Dermis lymphatic vessel endothelial cell (primary cell): Measurements from ENCODE around the gene POGZ. TPM values are rescaled to one million over a fixed set of nuclear protein-coding genes. Genes with fewer than 3 reads are reported as not detected.

Experiments used
- total RNA-seq: library from RNA; depleted of rRNA; stranded (reverse); fragments of >200 nt; gene quantifications from 2 replicates; pipeline ENCODE4 v1.2.1, GENCODE V29; 2014

Gene POGZ
- 13.4 and 15.0 TPM in 2 replicates for total RNA-seq

GRCh38 chr1:151459331-151460046 is at the start of gene POGZ:
POGZ (minus strand) TSS chr1:151459494; CDS start chr1:151442204, 17,290 bp downstream.

GRCh38 chr1:151399324-151400171 is 59.7 kb downstream of the POGZ start, which contains the start of gene PSMB4:
PSMB4 (plus strand) TSS chr1:151399573; CDS start chr1:151399588, 15 bp downstream.

GRCh38 chr1:151372058-151372934 is 87.0 kb downstream of the POGZ start, which contains the start of gene SELENBP1:
SELENBP1 (minus strand) TSS chr1:151372705; CDS start chr1:151372641, 64 bp downstream.

Other genes with a start within 250 kb of the POGZ start
- gene PSMD4, start 204.8 kb downstream of the POGZ start, total RNA-seq, result 197 and 219 TPM in 2 replicates
- gene ZNF687, start 177.2 kb downstream of the POGZ start, total RNA-seq, result 7.1 and 10.3 TPM in 2 replicates
- 27.6 and 30.1 TPM in 2 replicates for gene PI4KB, start 132.1 kb downstream of the POGZ start, total RNA-seq
- 46.7 and 52.3 TPM in 2 replicates for gene RFX5, start 112.2 kb downstream of the POGZ start, total RNA-seq
- 0.43 TPM in 1 of 2 replicates, not detected in the other for gene SELENBP1, start 86.8 kb downstream of the POGZ start, total RNA-seq
- gene PSMB4, start 59.9 kb downstream of the POGZ start, total RNA-seq, result 426 and 457 TPM in 2 replicates
- 0.11 and 0.26 TPM in 2 replicates for gene CGN, start 51.9 kb upstream of the POGZ start, total RNA-seq
- 3.9 and 5.3 TPM in 2 replicates for gene TUFT1, start 80.8 kb upstream of the POGZ start, total RNA-seq
- 15.1 and 16.7 TPM in 2 replicates for gene SNX27, start 152.6 kb upstream of the POGZ start, total RNA-seq